Stimulated activated CD4-positive, alpha-beta T cell treated with anti-CD3 and anti-CD28 coated beads, Interleukin-1b, Interleukin-23, amount 100 ng/mL, for 48 hours (primary cell): ENCODE measurements around the gene CRYZ.
"Not testable (repeated sequence)": the region's sequence is repeated elsewhere in the genome, so short reads cannot be mapped to it uniquely, and the experiment has no call there.

ENCODE experiments used
- DNase-seq: peaks from one replicate; pipeline ENCODE4 v3.0.0-alpha.2; 2020

CRYZ gene

GRCh38 chr1:74732960-74733603, at the start of gene CRYZ, which contains the start of gene TYW3:
CRYZ (minus strand) TSS chr1:74733050; CDS start chr1:74724821, 8,229 bp downstream.
TYW3 (plus strand) TSS chr1:74733152; CDS start chr1:74733245, 93 bp downstream.
- DNase-seq: peak; percentile 85

- DNase-seq: no peak
These were observed 47.7 kb upstream of the CRYZ start for GRCh38 chr1:74780594-74780993.

- DNase-seq: no peak
These were observed 46.9 kb upstream of the CRYZ start for GRCh38 chr1:74779750-74780149.

GRCh38 chr1:74777525-74777924, 44.7 kb upstream of the CRYZ start:
- no peak for DNase-seq

GRCh38 chr1:74775735-74776134, 42.9 kb upstream of the CRYZ start:
- no peak for DNase-seq

- no peak for DNase-seq
These were observed 40.7 kb upstream of the CRYZ start for GRCh38 chr1:74773582-74773981.

GRCh38 chr1:74772945-74773344, 40.1 kb upstream of the CRYZ start:
- DNase-seq: no peak

- no peak for DNase-seq
These were observed 39.2 kb upstream of the CRYZ start for GRCh38 chr1:74771913-74772515.

- DNase-seq: peak; percentile 1
These were observed 34.6 kb upstream of the CRYZ start for GRCh38 chr1:74767490-74767889.

- no peak for DNase-seq
These were observed 33.7 kb upstream of the CRYZ start for GRCh38 chr1:74766579-74766978.

- no peak for DNase-seq
These were observed 31.0 kb upstream of the CRYZ start for GRCh38 chr1:74763807-74764206.

GRCh38 chr1:74756650-74757049, 23.8 kb upstream of the CRYZ start:
- not testable (repeated sequence) for DNase-seq

- no peak for DNase-seq
These were observed 22.6 kb upstream of the CRYZ start for GRCh38 chr1:74755475-74755874.

GRCh38 chr1:74753104-74753503, 20.3 kb upstream of the CRYZ start:
- no peak for DNase-seq

GRCh38 chr1:74748960-74749359, 16.1 kb upstream of the CRYZ start:
- no peak for DNase-seq

GRCh38 chr1:74745247-74745646, 12.4 kb upstream of the CRYZ start:
- DNase-seq: not testable (repeated sequence)

GRCh38 chr1:74740307-74740980, 7.6 kb upstream of the CRYZ start:
- not testable (repeated sequence) for DNase-seq

- no peak for DNase-seq
These were observed 4.5 kb upstream of the CRYZ start for GRCh38 chr1:74737333-74737732.

- DNase-seq: peak; percentile 8
These were observed 994 bp upstream of the CRYZ start for GRCh38 chr1:74733604-74734484.

GRCh38 chr1:74732071-74732946, 541 bp downstream of the CRYZ start:
- peak; percentile 5 for DNase-seq

GRCh38 chr1:74731399-74732052, 1.3 kb downstream of the CRYZ start:
- DNase-seq: no peak
